K562 (cell line): ENCODE measurements around the gene ZSCAN26. TPM values are rescaled to one million over a fixed set of nuclear protein-coding genes. Genes with fewer than 3 reads are reported as not detected.

ENCODE experiments used
- GTF3C2 ChIP-seq: IDR thresholded peaks from 3 replicates; pipeline ENCODE4 v1.6.1; 2011; ENCODE audit warnings: borderline replicate concordance, mild to moderate bottlenecking, moderate library complexity; ENCODE audit not compliant: insufficient read length; ENCODE audit errors: extremely low read depth
- HEY1 ChIP-seq: fragments of 250-450 bp; sonication (Bioruptor Pico); IDR thresholded peaks from 2 replicates; pipeline ENCODE4 v1.5.0; 2020; ENCODE audit warnings: mild to moderate bottlenecking, moderate library complexity, borderline replicate concordance
- HIVEP1 ChIP-seq: fragments of 250-450 bp; sonication (Bioruptor Pico); IDR thresholded peaks from 2 replicates; pipeline ENCODE4 v1.4.0; 2020; ENCODE audit warnings: mild to moderate bottlenecking
- MAFF ChIP-seq: IDR thresholded peaks from 2 replicates; pipeline ENCODE4 v1.6.1; 2012; ENCODE audit warnings: low read length, improper control_type of control experiment
- MAFG ChIP-seq: fragments of 450-650 bp; conservative IDR thresholded peaks from 2 replicates; pipeline ENCODE4 v1.6.1; 2016; ENCODE audit warnings: missing genetic modification characterization, missing compliant biosample characterization
- MAFK ChIP-seq: IDR thresholded peaks from 2 replicates; pipeline ENCODE4 v1.6.1; 2011; ENCODE audit warnings: low read length, improper control_type of control experiment
- NR0B1 ChIP-seq: fragments of 450-650 bp; IDR thresholded peaks from one replicate; pipeline ENCODE4 v1.6.1; 2018; ENCODE audit warnings: mild to moderate bottlenecking, moderate library complexity; ENCODE audit not compliant: partially characterized antibody
- NRF1 ChIP-seq, 2 experiments: fragments of 450-650 bp; IDR thresholded peaks in 1 of 2; conservative IDR thresholded peaks in 1 of 2; 2 replicates each; pipeline ENCODE4 v1.6.1; 2014; ENCODE audit warnings: mild to moderate bottlenecking in 2 of 2
- PBX2 ChIP-seq, 2 experiments: IDR thresholded peaks in 1 of 2; conservative IDR thresholded peaks in 1 of 2; 2 replicates each; pipeline ENCODE4 v1.6.1; 2016; ENCODE audit warnings: low read depth in 2 of 2, mild to moderate bottlenecking in 1 of 2, missing compliant biosample characterization in 1 of 2, missing genetic modification characterization in 1 of 2, moderate library complexity in 1 of 2
- TCF7 ChIP-seq: sonication (generic); IDR thresholded peaks from 2 replicates; pipeline ENCODE4 v1.6.1; 2016; ENCODE audit warnings: antibody characterized with exemption, borderline replicate concordance
- TEAD1 ChIP-seq, 2 experiments: fragments of 450-650 bp in 1 of 2; sonication (generic) in 1 of 2; formaldehyde crosslinking; IDR thresholded peaks; 2 replicates each; pipeline versions ENCODE4 v1.4.0 to v1.8.0; 2020 to 2022; ENCODE audit warnings: mild to moderate bottlenecking in 2 of 2, missing genetic modification reagents in 1 of 2
- ZBTB17 ChIP-seq: fragments of 450-650 bp; formaldehyde crosslinking; IDR thresholded peaks from 2 replicates; pipeline ENCODE4 v1.4.0; 2020; ENCODE audit warnings: mild to moderate bottlenecking
- ZEB2 ChIP-seq: fragments of 450-650 bp; IDR thresholded peaks from 2 replicates; pipeline ENCODE4 v1.6.1; 2016
- ZKSCAN8 ChIP-seq: fragments of 200-800 bp; sonication (Bioruptor generic); IDR thresholded peaks from 2 replicates; pipeline ENCODE4 v1.6.1; 2016; ENCODE audit warnings: missing genetic modification characterization, missing compliant biosample characterization
- ZNF140 ChIP-seq: fragments of 250-450 bp; sonication (Bioruptor Pico); IDR thresholded peaks from 2 replicates; pipeline ENCODE4 v1.8.0; 2021; ENCODE audit warnings: moderate library complexity, mild to moderate bottlenecking, inconsistent platforms
- ZNF316 ChIP-seq: fragments of 450-650 bp; IDR thresholded peaks from 2 replicates; pipeline ENCODE4 v1.6.1; 2016
- ZNF584 ChIP-seq: fragments of 200-800 bp; sonication (Bioruptor generic); IDR thresholded peaks from 2 replicates; pipeline ENCODE4 v1.6.1; 2016; ENCODE audit warnings: low read depth, mild to moderate bottlenecking, missing genetic modification characterization, missing compliant biosample characterization
- polyA plus RNA-seq, 8 experiments: library from polyadenylated mRNA; depleted of rRNA in 4 of 8; stranded (reverse) in 5 of 8; unstranded in 3 of 8; fragments of >200 nt; fragmentation: Nextera tagmentation in 2 of 8; fragmentation: Illumina TruSeq in 1 of 8; extraction: Ambion mirVana in 2 of 8; extraction: Trizol in 1 of 8; gene quantifications; 2 replicates each; pipeline versions ENCODE4 v1.2.1 to v1.2.3, GENCODE V29; 2011 to 2014; ENCODE audit warnings: inconsistent platforms in 1 of 8, missing spikeins in 1 of 8
- total RNA-seq, 7 experiments: library from RNA; depleted of rRNA in 6 of 7; stranded (reverse); fragments of >200 nt in 6 of 7; fragmentation: Illumina TruSeq in 2 of 7; extraction: Trizol in 2 of 7; gene quantifications; 2 replicates each; pipeline versions ENCODE4 v1.2.1 to v1.2.3, GENCODE V29; 2011 to 2021; ENCODE audit warnings: low replicate concordance in 1 of 7
- TF ChIP-seq, protein P1 (sequence below), 2 experiments: fragments of 150-350 bp in 1 of 2; IDR thresholded peaks; 2 replicates each; pipeline ENCODE4 v1.6.1; 2012 to 2016; ENCODE audit warnings: low read depth in 2 of 2, low read length in 2 of 2, mild to moderate bottlenecking in 1 of 2, moderate library complexity in 1 of 2

Gene ZSCAN26
- total and polyA plus RNA-seq, 9 of the 15 experiments (the other 6 are each of a cell fraction or from before 2014, with no cell fraction given) = 5.9 to 14.2 (median 10.5) TPM

DNA sequence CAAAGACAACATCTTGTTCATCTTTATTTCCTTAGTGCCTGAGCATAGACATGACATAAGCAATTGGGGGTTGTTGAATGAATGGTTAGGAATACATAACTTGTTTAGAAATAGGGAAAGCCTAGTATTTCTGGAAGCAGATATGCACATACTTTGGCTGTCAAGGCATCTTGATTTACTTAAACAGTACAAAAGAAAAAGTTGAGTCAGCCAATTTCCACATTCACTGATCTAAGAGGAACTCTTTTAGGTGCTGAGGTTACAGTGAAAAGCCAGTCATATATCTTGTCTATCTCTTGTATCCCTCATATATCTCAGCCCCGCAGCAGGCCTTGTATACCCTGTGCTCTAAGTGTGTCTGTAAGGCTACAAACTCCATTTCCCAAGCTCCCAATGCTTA lies 26.5 kb upstream of the ZSCAN26 start (continued):
- TF ChIP-seq, protein P1, sequence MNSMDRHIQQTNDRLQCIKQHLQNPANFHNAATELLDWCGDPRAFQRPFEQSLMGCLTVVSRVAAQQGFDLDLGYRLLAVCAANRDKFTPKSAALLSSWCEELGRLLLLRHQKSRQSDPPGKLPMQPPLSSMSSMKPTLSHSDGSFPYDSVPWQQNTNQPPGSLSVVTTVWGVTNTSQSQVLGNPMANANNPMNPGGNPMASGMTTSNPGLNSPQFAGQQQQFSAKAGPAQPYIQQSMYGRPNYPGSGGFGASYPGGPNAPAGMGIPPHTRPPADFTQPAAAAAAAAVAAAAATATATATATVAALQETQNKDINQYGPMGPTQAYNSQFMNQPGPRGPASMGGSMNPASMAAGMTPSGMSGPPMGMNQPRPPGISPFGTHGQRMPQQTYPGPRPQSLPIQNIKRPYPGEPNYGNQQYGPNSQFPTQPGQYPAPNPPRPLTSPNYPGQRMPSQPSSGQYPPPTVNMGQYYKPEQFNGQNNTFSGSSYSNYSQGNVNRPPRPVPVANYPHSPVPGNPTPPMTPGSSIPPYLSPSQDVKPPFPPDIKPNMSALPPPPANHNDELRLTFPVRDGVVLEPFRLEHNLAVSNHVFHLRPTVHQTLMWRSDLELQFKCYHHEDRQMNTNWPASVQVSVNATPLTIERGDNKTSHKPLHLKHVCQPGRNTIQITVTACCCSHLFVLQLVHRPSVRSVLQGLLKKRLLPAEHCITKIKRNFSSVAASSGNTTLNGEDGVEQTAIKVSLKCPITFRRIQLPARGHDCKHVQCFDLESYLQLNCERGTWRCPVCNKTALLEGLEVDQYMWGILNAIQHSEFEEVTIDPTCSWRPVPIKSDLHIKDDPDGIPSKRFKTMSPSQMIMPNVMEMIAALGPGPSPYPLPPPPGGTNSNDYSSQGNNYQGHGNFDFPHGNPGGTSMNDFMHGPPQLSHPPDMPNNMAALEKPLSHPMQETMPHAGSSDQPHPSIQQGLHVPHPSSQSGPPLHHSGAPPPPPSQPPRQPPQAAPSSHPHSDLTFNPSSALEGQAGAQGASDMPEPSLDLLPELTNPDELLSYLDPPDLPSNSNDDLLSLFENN (IDR thresholded peaks at IDR 0.05; ENCODE audit: low read depth in 2 of 2, low read length in 2 of 2) = no peak
- TF ChIP-seq ZNF316 (peak; percentile 95), MAFG (tag) (peak; percentile 81), ZNF140 (no peak), TEAD1 (CRISPR knock-in tag; IDR thresholded peaks at IDR 0.05) (no peak), GTF3C2 (no peak), ZBTB17 (CRISPR knock-in tag) (no peak), NRF1 (conservative IDR thresholded peaks at IDR 0.05 in 1 of 2, IDR thresholded peaks at IDR 0.05 in 1 of 2) (no peak), HEY1 (no peak), PBX2 (CRISPR knock-in tag; IDR thresholded peaks at IDR 0.05; ENCODE audit: low read depth) (no peak), PBX2 (tag; conservative IDR thresholded peaks at IDR 0.05; ENCODE audit: low read depth) (peak; percentile 75), ZKSCAN8 (CRISPR knock-in tag) (no peak), MAFF (peak; percentile 72; the same call in 1 of the 2 replicates), NR0B1 (no peak), MAFK (peak; percentile 63; the same call in 1 of the 2 replicates), ZEB2 (no peak), ZNF584 (CRISPR knock-in tag) (no peak), HIVEP1 (CRISPR knock-in tag) (no peak), TCF7 (no peak)
